LNCAP (cell line): ENCODE data around the gene TMEM130.

Source experiments
- CTCF ChIP-seq: fragments of 450-650 bp; IDR thresholded peaks from 2 replicates; pipeline ENCODE4 v1.5.1; 2017; ENCODE audit warnings: mild to moderate bottlenecking

The TMEM130 gene

GRCh38 chr7:98811299-98811698 lies 58.5 kb downstream of the TMEM130 start:
- TF ChIP-seq CTCF: no peak

DNA sequence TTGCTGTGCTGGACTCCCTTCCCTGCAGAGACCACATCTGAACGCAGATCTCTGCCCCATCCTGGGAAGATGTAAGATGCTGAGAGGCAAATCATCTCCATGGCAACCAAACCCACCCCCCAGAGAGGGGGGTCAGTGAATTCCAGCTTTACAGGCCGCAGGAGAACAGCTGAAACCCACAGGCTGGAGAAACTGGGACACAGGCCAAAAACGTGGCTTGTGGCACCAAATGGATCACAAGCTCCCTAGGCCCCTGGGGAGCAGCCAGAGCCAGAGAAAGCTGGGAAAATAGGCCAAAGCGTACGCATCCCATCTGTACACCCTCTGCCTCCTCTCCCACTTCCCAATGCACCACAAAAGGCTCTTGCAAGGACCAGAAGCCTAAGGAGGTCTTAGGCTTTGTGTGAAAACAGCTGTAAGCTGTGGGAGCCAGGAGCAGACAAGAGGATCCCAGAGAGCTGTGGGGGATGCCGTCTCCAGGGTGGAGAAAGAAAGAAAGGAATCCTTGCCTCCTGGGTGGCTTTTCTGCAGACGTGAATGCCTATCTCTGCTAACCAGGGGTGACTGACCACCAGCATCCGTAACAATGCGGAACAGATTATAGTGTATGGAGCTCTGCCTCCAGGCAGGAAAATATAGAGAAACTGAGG lies 59.5 kb downstream of the TMEM130 start:
- no peak for TF ChIP-seq CTCF

GRCh38 chr7:98808751-98809460 lies 60.9 kb downstream of the TMEM130 start:
- no peak for TF ChIP-seq CTCF

- no peak for TF ChIP-seq CTCF
Observed at GRCh38 chr7:98807068-98808048, 62.5 kb downstream of the TMEM130 start.

GRCh38 chr7:98805956-98806838 lies 63.6 kb downstream of the TMEM130 start:
- no peak for TF ChIP-seq CTCF

GRCh38 chr7:98802781-98803110 lies 67.1 kb downstream of the TMEM130 start:
- no peak for TF ChIP-seq CTCF
